ENCODE data around the gene ITGA1.
A peak's percentile ranks its signal among the peaks of the same experiment; 100 is the strongest.

The ITGA1 gene

GRCh38 chr5:52840277-52841050 lies 52.7 kb downstream of the ITGA1 start (continued):
- TF ChIP-seq ZNF148 (tag by site-specific recombination; IDR thresholded peaks at IDR 0.05; ENCODE audit: borderline replicate concordance): no peak
- peak; percentile 66; the same call in 1 of the 2 replicates for TF ChIP-seq ZNF768 (tag by site-specific recombination; IDR thresholded peaks at IDR 0.05)
- peak; percentile 59 for TF ChIP-seq FEZF1 (tag by site-specific recombination; IDR thresholded peaks at IDR 0.05)
- TF ChIP-seq ZNF596 (tag by site-specific recombination; IDR thresholded peaks at IDR 0.05): 0 out of 2 replicates have a peak, but pooled peaks have one; percentile 13
- TF ChIP-seq ZXDB (tag by site-specific recombination; IDR thresholded peaks at IDR 0.05): no peak
- no peak for TF ChIP-seq MYNN (tag by site-specific recombination; IDR thresholded peaks at IDR 0.05; ENCODE audit: borderline replicate concordance)
- TF ChIP-seq GFI1B (tag by site-specific recombination; IDR thresholded peaks at IDR 0.05): no peak
- TF ChIP-seq, protein P1, sequence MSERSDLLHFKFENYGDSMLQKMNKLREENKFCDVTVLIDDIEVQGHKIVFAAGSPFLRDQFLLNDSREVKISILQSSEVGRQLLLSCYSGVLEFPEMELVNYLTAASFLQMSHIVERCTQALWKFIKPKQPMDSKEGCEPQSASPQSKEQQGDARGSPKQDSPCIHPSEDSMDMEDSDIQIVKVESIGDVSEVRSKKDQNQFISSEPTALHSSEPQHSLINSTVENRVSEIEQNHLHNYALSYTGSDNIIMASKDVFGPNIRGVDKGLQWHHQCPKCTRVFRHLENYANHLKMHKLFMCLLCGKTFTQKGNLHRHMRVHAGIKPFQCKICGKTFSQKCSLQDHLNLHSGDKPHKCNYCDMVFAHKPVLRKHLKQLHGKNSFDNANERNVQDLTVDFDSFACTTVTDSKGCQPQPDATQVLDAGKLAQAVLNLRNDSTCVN (tag by site-specific recombination; optimal IDR thresholded peaks at IDR 0.05): no peak
- peak; percentile 12; the same call in 1 of the 2 replicates for TF ChIP-seq SP7 (tag by site-specific recombination; IDR thresholded peaks at IDR 0.05)
- TF ChIP-seq ZNF146 (tag by site-specific recombination; IDR thresholded peaks at IDR 0.05): no peak
- peak; percentile 87 for TF ChIP-seq ZBTB17 (tag by site-specific recombination; IDR thresholded peaks at IDR 0.05)
- TF ChIP-seq, protein P2, sequence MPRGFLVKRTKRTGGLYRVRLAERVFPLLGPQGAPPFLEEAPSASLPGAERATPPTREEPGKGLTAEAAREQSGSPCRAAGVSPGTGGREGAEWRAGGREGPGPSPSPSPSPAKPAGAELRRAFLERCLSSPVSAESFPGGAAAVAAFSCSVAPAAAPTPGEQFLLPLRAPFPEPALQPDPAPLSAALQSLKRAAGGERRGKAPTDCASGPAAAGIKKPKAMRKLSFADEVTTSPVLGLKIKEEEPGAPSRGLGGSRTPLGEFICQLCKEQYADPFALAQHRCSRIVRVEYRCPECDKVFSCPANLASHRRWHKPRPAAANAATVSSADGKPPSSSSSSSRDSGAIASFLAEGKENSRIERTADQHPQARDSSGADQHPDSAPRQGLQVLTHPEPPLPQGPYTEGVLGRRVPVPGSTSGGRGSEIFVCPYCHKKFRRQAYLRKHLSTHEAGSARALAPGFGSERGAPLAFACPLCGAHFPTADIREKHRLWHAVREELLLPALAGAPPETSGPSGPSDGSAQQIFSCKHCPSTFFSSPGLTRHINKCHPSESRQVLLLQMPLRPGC (tag by site-specific recombination; IDR thresholded peaks at IDR 0.05): no peak
- TF ChIP-seq ZNF335 (tag by site-specific recombination; conservative IDR thresholded peaks at IDR 0.05): peak; percentile 44; the same call in 1 of the 2 replicates
- TF ChIP-seq ZIC2 (tag by site-specific recombination; IDR thresholded peaks at IDR 0.05): peak; percentile 99
- TF ChIP-seq ZEB2 (tag by site-specific recombination; IDR thresholded peaks at IDR 0.05): peak; percentile 29; the same call in 1 of the 2 replicates
- no peak for TF ChIP-seq MEIS1 (CRISPR knock-in tag; IDR thresholded peaks at IDR 0.05; ENCODE audit: borderline replicate concordance)
- TF ChIP-seq ZNF660 (tag by site-specific recombination; IDR thresholded peaks at IDR 0.05): peak; percentile 7
- no peak for TF ChIP-seq ZBTB48 (tag by site-specific recombination; IDR thresholded peaks at IDR 0.05)
- peak; percentile 76 for TF ChIP-seq ZNF600 (tag by site-specific recombination; IDR thresholded peaks at IDR 0.05)
- TF ChIP-seq SCRT2 (tag by site-specific recombination; IDR thresholded peaks at IDR 0.05): no peak
- TF ChIP-seq ZNF138 (tag by site-specific recombination; IDR thresholded peaks at IDR 0.05; ENCODE audit: borderline replicate concordance): no peak
- no peak for TF ChIP-seq ZNF530 (tag by site-specific recombination; IDR thresholded peaks at IDR 0.05; ENCODE audit: low read depth)

DNA sequence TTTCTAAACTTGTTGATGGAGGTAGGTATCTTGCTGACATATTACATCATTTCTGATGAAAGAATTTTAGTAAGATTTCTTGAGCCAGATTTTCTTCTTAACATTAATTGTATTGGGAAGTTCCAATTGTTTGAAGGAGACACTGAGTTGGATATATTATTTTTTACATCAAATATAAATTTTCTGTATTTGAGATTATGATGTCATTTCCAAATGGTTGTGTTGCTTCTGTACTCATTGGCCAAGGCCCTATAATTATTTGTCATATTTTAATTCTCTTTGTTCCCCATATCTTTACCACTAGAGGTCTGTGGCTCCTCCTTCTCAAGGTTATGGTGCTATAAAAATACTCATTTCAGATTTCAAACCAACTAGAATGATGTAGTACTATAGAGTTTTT lies 53.4 kb downstream of the ITGA1 start:
- no peak overlapping the region for H3K4me3 ChIP-seq (ENCODE audit: low read depth, low read length)
- no peak for TF ChIP-seq ZNF366 (tag by site-specific recombination; conservative IDR thresholded peaks at IDR 0.05)
- TF ChIP-seq SP7 (tag by site-specific recombination; IDR thresholded peaks at IDR 0.05): 0 out of 2 replicates have a peak, but pooled peaks have one; percentile 10
- TF ChIP-seq PRDM10 (tag by site-specific recombination; IDR thresholded peaks at IDR 0.05): 0 out of 2 replicates have a peak, but pooled peaks have one; percentile 29
- peak; percentile 90 for TF ChIP-seq ATF2 (tag by site-specific recombination; IDR thresholded peaks at IDR 0.05; ENCODE audit: low read depth)
- POLR2A ChIA-PET: no interaction called here
- no peak overlapping the region for H3K27ac ChIP-seq (ENCODE audit: extremely low read depth, low read depth, low read length)
- H3K9me3 ChIP-seq (ENCODE audit: control insufficient read depth, insufficient read depth, low read depth, low read length): no peaks in the 10 kb centered on the region
- no peaks in the 10 kb centered on the region for H3K36me3 ChIP-seq (ENCODE audit: control insufficient read depth in 2 of 2, insufficient read depth in 1 of 2, low read length in 2 of 2)
- peaks cover 25% of the 10 kb centered on the region for H3K4me1 ChIP-seq (ENCODE audit: control insufficient read depth, insufficient read depth, low read length)
- CTCF ChIA-PET: no interaction called here
